ENCODE data around the gene ZSCAN23. TPM values are rescaled to one million over a fixed set of nuclear protein-coding genes. Genes with fewer than 3 reads are reported as not detected.

The ZSCAN23 gene
- total and polyA plus RNA-seq, 9 of the 15 experiments (the other 6 are each of a cell fraction or from before 2014, with no cell fraction given): 0.05 to 0.29 (median 0.21) TPM; not detected in 1

DNA sequence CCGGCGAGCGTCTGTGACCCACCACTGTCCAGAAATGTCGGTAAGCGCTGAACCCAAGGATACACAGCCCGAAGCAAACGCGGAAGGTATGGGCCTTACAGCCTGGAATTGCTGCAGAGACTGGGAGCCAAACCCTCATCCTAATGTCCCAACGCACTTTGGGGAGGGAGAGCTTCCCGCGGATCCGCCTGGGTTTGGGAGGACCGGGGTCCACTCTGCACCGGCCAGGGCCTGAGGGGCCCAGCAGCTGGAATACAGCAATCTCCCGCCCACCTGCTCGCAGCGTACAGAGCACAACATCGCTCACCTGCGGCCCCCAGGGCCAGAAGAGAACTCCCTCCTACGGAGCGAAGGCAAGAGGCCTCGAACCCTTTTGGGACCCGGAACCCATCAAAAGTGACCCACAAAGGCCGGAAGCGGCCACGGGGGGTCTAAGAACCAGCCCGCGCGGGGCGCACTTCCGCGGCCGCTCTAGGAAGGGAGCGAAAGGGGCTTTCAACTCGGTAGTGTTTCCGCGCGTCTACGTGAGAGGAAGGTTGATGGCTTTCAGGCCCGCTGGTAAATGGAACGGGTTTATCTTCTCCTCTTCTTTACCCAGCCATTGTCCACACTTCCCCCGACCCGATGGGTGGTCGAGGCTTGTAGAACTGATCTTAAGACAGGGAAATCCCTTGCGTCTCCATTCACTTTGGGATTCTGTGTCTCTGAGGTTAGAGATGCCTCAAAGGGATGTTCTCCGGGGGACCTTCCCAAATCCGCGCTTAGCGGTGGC lies 43.8 kb downstream of the ZSCAN23 start, which contains the start of gene ZSCAN12 (continued):
- TF ChIP-seq, protein P1, sequence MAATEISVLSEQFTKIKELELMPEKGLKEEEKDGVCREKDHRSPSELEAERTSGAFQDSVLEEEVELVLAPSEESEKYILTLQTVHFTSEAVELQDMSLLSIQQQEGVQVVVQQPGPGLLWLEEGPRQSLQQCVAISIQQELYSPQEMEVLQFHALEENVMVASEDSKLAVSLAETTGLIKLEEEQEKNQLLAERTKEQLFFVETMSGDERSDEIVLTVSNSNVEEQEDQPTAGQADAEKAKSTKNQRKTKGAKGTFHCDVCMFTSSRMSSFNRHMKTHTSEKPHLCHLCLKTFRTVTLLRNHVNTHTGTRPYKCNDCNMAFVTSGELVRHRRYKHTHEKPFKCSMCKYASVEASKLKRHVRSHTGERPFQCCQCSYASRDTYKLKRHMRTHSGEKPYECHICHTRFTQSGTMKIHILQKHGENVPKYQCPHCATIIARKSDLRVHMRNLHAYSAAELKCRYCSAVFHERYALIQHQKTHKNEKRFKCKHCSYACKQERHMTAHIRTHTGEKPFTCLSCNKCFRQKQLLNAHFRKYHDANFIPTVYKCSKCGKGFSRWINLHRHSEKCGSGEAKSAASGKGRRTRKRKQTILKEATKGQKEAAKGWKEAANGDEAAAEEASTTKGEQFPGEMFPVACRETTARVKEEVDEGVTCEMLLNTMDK (IDR thresholded peaks at IDR 0.05; ENCODE audit: borderline replicate concordance, insufficient read depth, low read depth, low read length, poor library complexity, severe bottlenecking): peak; percentile 100
- TF ChIP-seq ZNF41 (CRISPR knock-in tag; conservative IDR thresholded peaks at IDR 0.05): no peak
- no peak for TF ChIP-seq MAFF (IDR thresholded peaks at IDR 0.05; ENCODE audit: low read length)
- no peak for TF ChIP-seq STAT5B (CRISPR knock-in tag; IDR thresholded peaks at IDR 0.05)
- TF ChIP-seq ZNF445 (CRISPR knock-in tag; IDR thresholded peaks at IDR 0.05; ENCODE audit: low read depth): no peak; the same call in 1 of the 2 replicates
- peak; percentile 92 for TF ChIP-seq U2AF1 (optimal IDR thresholded peaks at IDR 0.05; ENCODE audit: low read depth, low read length)
- TF ChIP-seq ZNF79 (CRISPR knock-in tag; IDR thresholded peaks at IDR 0.05; ENCODE audit: low read depth): no peak
- TF ChIP-seq SIRT6 (IDR thresholded peaks at IDR 0.05; ENCODE audit: low read depth, low read length): no peak
- TF ChIP-seq PHF21A (IDR thresholded peaks at IDR 0.05; ENCODE audit: borderline replicate concordance, low read depth): peak; percentile 78; the same call in 1 of the 2 replicates
- peak in 1 of 2 experiments; percentile 49; a peak in 1 of 4 replicates for TF ChIP-seq HDAC1 (IDR thresholded peaks at IDR 0.05)
- no peak for TF ChIP-seq CBX8 (IDR thresholded peaks at IDR 0.05; ENCODE audit: borderline replicate concordance, extremely low read depth, low read depth, low read length, poor library complexity, severe bottlenecking)
- TF ChIP-seq, protein P2, sequence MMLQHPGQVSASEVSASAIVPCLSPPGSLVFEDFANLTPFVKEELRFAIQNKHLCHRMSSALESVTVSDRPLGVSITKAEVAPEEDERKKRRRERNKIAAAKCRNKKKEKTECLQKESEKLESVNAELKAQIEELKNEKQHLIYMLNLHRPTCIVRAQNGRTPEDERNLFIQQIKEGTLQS (IDR thresholded peaks at IDR 0.05): 0 out of 2 replicates have a peak, but pooled peaks have one; percentile 14
- TF ChIP-seq, protein P2 (CRISPR knock-in tag; conservative IDR thresholded peaks at IDR 0.05): no peak; the same call in 1 of the 2 replicates
- TF ChIP-seq ELF2 (CRISPR knock-in tag; IDR thresholded peaks at IDR 0.05): peak; percentile 92
- TF ChIP-seq, protein P3, sequence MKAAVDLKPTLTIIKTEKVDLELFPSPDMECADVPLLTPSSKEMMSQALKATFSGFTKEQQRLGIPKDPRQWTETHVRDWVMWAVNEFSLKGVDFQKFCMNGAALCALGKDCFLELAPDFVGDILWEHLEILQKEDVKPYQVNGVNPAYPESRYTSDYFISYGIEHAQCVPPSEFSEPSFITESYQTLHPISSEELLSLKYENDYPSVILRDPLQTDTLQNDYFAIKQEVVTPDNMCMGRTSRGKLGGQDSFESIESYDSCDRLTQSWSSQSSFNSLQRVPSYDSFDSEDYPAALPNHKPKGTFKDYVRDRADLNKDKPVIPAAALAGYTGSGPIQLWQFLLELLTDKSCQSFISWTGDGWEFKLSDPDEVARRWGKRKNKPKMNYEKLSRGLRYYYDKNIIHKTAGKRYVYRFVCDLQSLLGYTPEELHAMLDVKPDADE (conservative IDR thresholded peaks at IDR 0.05; ENCODE audit: control insufficient read depth, low read depth, low read length): peak; percentile 96
- TF ChIP-seq ZNF324 (CRISPR knock-in tag; IDR thresholded peaks at IDR 0.05): 0 out of 2 replicates have a peak, but pooled peaks have one; percentile 6
- 0 out of 2 replicates have a peak, but pooled peaks have one; percentile 70 for TF ChIP-seq ZNF584 (CRISPR knock-in tag; IDR thresholded peaks at IDR 0.05; ENCODE audit: low read depth)
- TF ChIP-seq, protein P4, sequence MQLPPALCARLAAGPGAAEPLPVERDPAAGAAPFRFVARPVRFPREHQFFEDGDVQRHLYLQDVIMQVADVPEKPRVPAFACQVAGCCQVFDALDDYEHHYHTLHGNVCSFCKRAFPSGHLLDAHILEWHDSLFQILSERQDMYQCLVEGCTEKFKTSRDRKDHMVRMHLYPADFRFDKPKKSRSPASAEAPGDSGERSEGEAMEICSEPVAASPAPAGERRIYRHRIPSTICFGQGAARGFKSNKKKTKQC (CRISPR knock-in tag; IDR thresholded peaks at IDR 0.05): peak; percentile 95
- TF ChIP-seq ZNF354B (CRISPR knock-in tag; IDR thresholded peaks at IDR 0.05): no peak
- TF ChIP-seq MEF2D (tag; conservative IDR thresholded peaks at IDR 0.05; ENCODE audit: low read depth): peak; percentile 52; the same call in 1 of the 2 replicates
- peak; percentile 94 for TF ChIP-seq ZZZ3 (IDR thresholded peaks at IDR 0.05)
- TF ChIP-seq JUNB (CRISPR knock-in tag; conservative IDR thresholded peaks at IDR 0.05): no peak
